ENCODE data around the gene IL1R1. TPM values are rescaled to one million over a fixed set of nuclear protein-coding genes. Genes with fewer than 3 reads are reported as not detected.

IL1R1 gene
- polyA plus RNA-seq, 1 experiment: 102 TPM

DNA sequence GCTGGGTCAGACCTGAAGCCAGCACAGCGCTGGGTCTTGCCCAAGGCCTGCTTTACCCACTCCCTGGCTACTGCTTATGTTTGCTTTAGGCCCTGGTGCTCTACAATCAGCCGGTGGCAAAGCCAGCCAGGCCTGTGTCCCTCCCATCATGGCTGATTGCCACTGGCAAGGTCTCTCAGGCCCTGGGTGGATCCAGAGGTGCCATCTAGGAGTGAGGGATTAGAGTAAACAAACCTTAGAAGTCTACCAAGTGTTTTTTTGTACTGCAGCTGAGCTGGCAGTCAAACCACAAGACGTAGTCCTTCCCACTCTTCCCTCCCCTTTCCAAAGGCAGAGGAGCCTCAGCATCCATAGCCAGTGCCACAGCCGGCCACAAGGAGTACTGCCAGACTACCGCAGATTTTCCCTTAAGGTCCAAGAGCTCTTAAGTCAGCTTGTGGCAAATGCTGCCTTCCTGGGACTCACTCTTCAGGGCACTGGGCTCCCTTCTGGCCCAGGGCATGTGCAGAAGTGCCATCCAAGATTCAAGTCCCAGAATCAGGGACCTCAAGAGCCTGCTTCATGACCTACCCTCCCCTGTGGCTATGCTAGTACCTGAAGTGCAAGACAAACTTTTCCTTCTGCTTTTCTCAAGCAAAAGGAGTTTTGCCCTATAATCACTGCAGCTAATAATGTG, 64.3 kb downstream of the IL1R1 start:
- TF ChIP-seq, protein P1, sequence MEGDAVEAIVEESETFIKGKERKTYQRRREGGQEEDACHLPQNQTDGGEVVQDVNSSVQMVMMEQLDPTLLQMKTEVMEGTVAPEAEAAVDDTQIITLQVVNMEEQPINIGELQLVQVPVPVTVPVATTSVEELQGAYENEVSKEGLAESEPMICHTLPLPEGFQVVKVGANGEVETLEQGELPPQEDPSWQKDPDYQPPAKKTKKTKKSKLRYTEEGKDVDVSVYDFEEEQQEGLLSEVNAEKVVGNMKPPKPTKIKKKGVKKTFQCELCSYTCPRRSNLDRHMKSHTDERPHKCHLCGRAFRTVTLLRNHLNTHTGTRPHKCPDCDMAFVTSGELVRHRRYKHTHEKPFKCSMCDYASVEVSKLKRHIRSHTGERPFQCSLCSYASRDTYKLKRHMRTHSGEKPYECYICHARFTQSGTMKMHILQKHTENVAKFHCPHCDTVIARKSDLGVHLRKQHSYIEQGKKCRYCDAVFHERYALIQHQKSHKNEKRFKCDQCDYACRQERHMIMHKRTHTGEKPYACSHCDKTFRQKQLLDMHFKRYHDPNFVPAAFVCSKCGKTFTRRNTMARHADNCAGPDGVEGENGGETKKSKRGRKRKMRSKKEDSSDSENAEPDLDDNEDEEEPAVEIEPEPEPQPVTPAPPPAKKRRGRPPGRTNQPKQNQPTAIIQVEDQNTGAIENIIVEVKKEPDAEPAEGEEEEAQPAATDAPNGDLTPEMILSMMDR (IDR thresholded peaks at IDR 0.05; ENCODE audit: low read depth, low read length): no peak
- Histone ChIP-seq H3K9me3 (ENCODE audit: control insufficient read depth, insufficient read depth, low read length) (no peaks in the 10 kb centered on the region), H3K27ac (ENCODE audit: low read depth, low read length) (no peak overlapping the region), H3K27me3 (ENCODE audit: control insufficient read depth, insufficient read depth, low read length) (no peaks in the 10 kb centered on the region), H3K4me3 (ENCODE audit: low read depth, low read length) (no peak overlapping the region)
- no peak for DNase-seq (ENCODE audit: low read depth, low spot score)
- POLR2A ChIA-PET: no interaction called here
- CTCF ChIA-PET: no interaction called here

- CTCF ChIA-PET: no interaction called here
- Histone ChIP-seq H3K27ac (ENCODE audit: low read depth, low read length) (no peak overlapping the region), H3K9me3 (ENCODE audit: control insufficient read depth, insufficient read depth, low read length) (no peaks in the 10 kb centered on the region), H3K4me3 (ENCODE audit: low read depth, low read length) (no peak overlapping the region), H3K27me3 (ENCODE audit: control insufficient read depth, insufficient read depth, low read length) (no peaks in the 10 kb centered on the region)
- TF ChIP-seq, protein P1 (IDR thresholded peaks at IDR 0.05; ENCODE audit: low read depth, low read length): no peak
- POLR2A ChIA-PET: no interaction called here
- no peak for DNase-seq (ENCODE audit: low read depth, low spot score)
Measured at GRCh38 chr2:102208774-102209173, 66.2 kb downstream of the IL1R1 start.

DNA sequence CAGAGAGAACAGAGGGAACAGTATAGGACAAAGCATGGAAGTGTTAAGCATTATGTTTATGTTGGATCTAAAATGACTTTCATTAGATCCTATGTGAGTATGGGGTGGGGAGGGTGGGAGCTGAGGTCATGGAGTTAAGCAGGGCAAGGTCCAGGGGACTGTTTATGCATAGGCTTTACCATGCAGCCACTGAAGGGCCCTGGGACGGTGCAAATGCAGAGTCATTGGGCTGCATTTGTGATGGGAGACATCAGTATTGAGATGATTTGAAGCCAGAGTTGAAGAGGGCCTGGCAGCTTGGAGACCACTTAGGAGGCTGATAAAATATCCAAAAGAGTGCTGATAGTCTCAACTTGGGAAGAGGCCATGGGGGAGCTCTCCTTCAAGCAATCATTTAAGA, 66.9 kb downstream of the IL1R1 start:
- DNase-seq (ENCODE audit: low read depth, low spot score): no peak
- Histone ChIP-seq H3K9me3 (ENCODE audit: control insufficient read depth, insufficient read depth, low read length) (no peaks in the 10 kb centered on the region), H3K27me3 (ENCODE audit: control insufficient read depth, insufficient read depth, low read length) (no peaks in the 10 kb centered on the region), H3K4me3 (ENCODE audit: low read depth, low read length) (no peak overlapping the region), H3K27ac (ENCODE audit: low read depth, low read length) (no peak overlapping the region)
- TF ChIP-seq, protein P1 (IDR thresholded peaks at IDR 0.05; ENCODE audit: low read depth, low read length): no peak
- CTCF ChIA-PET: interaction anchor here (1.1 kb wide), 1 partner anchor 31 kb away, joined by 3 read pairs; no protein-coding TSS in a partner anchor
- POLR2A ChIA-PET: no interaction called here

GRCh38 chr2:102217032-102217431, 74.5 kb downstream of the IL1R1 start:
- peaks cover 6% of the 10 kb centered on the region; the same call in 1 of the 2 replicates for H3K9me3 ChIP-seq (ENCODE audit: control insufficient read depth, insufficient read depth, low read length)

More at GRCh38 chr2:102217032-102217431, 74.5 kb downstream of the IL1R1 start:
- TF ChIP-seq, protein P1 (IDR thresholded peaks at IDR 0.05; ENCODE audit: low read depth, low read length): no peak
- ChIA-PET POLR2A (no interaction called here), CTCF (interaction anchor here (1.1 kb wide), 1 partner anchor 24 kb away, joined by 4 read pairs; no protein-coding TSS in a partner anchor)
- DNase-seq (ENCODE audit: low read depth, low spot score): no peak
- H3K27me3 ChIP-seq (ENCODE audit: control insufficient read depth, insufficient read depth, low read length): no peaks in the 10 kb centered on the region
- H3K27ac ChIP-seq (ENCODE audit: low read depth, low read length): no peak overlapping the region
- H3K4me3 ChIP-seq (ENCODE audit: low read depth, low read length): no peak overlapping the region
